Neutrophil (primary cell): ENCODE measurements around the gene CSNK2B.

ENCODE experiments used
- H3K27ac ChIP-seq: fragments of 200-600 bp; sonication (generic); 2 replicates; pipeline ENCODE4 v1.5.1; 2016; ENCODE audit warnings: mild to moderate bottlenecking, moderate library complexity
- H3K27me3 ChIP-seq: fragments of 200-600 bp; sonication (generic); 2 replicates; pipeline ENCODE4 v1.6.0; 2016; ENCODE audit warnings: mild to moderate bottlenecking
- H3K36me3 ChIP-seq: fragments of 200-600 bp; sonication (generic); 2 replicates; pipeline ENCODE4 v1.5.1; 2017
- H3K4me1 ChIP-seq, 2 experiments: fragments of 200-600 bp in 1 of 2; sonication (generic) in 1 of 2; 1 replicate in 1 of 2; 2 replicates in 1 of 2; pipeline versions ENCODE4 v1.5.1 to v1.6.1; 2013 to 2016; ENCODE audit warnings: low read depth in 1 of 2, low read length in 1 of 2, mild to moderate bottlenecking in 1 of 2, moderate library complexity in 1 of 2; ENCODE audit not compliant: control insufficient read depth in 1 of 2, insufficient read depth in 1 of 2
- H3K4me3 ChIP-seq, 2 experiments: fragments of 200-600 bp in 1 of 2; sonication (generic) in 1 of 2; 1 replicate in 1 of 2; 2 replicates in 1 of 2; pipeline ENCODE4 v1.5.1; 2013 to 2016; ENCODE audit warnings: low read depth in 1 of 2, low read length in 1 of 2, mild to moderate bottlenecking in 1 of 2, moderate library complexity in 1 of 2
- H3K9me3 ChIP-seq: fragments of 200-600 bp; sonication (generic); 2 replicates; pipeline ENCODE4 v1.5.1; 2016
- TF ChIP-seq, protein P1 (sequence below): fragments of 200-600 bp; sonication (generic); IDR thresholded peaks from 2 replicates; pipeline ENCODE4 v1.5.1; 2016; ENCODE audit warnings: antibody characterized with exemption

Gene CSNK2B

DNA sequence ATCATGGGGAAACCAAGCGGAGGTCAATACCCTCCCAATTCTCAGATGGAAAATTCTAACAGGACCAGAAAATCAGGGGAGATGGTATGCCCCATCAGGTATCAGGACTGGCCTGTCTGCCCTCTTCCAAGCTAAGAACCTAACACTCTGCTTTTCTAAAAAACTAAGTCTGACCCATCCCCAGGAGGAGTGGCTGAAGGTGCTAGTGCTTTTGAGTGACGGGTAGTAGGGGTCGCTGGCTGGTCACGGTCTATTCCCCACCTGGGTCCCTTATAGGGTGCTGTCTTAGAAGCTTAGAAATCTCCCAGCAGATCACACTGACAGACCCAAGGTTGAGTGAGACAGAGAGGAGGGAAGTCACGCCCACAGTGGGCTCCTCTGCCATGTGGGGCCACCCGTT lies 27.7 kb downstream of the CSNK2B start:
- Histone ChIP-seq H3K27ac (no peak overlapping the region), H3K27me3 (no peaks in the 10 kb centered on the region), H3K9me3 (no peaks in the 10 kb centered on the region), H3K4me3 (no peak overlapping the region), H3K4me1 (no peaks in the 10 kb centered on the region), H3K36me3 (peaks cover 83% of the 10 kb centered on the region)
- TF ChIP-seq, protein P1, sequence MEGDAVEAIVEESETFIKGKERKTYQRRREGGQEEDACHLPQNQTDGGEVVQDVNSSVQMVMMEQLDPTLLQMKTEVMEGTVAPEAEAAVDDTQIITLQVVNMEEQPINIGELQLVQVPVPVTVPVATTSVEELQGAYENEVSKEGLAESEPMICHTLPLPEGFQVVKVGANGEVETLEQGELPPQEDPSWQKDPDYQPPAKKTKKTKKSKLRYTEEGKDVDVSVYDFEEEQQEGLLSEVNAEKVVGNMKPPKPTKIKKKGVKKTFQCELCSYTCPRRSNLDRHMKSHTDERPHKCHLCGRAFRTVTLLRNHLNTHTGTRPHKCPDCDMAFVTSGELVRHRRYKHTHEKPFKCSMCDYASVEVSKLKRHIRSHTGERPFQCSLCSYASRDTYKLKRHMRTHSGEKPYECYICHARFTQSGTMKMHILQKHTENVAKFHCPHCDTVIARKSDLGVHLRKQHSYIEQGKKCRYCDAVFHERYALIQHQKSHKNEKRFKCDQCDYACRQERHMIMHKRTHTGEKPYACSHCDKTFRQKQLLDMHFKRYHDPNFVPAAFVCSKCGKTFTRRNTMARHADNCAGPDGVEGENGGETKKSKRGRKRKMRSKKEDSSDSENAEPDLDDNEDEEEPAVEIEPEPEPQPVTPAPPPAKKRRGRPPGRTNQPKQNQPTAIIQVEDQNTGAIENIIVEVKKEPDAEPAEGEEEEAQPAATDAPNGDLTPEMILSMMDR = no peak

DNA sequence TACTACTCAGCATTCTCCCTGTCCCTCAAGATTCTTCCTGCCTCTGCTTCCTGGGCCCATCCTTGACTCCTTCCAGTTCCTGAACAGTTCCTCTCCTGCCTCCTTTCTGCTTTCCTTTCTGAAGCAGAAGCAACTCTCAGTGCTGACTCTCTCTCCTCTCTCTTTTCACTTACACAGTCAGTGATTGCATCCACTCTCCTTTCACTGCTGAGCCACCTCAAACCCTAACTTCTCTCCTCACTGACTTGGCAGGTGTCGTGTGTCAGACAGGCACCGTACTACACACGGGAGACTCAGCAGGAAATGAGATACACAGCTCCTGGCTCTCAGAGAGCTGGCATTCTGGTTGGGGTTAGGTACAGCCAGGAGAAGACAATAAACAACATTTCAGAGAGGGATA lies 31.7 kb downstream of the CSNK2B start:
- peak overlapping the region; percentile 51 for H3K27ac ChIP-seq
- peaks cover 16 to 18% of the 10 kb centered on the region in 2 experiments for H3K4me1 ChIP-seq
- no peak overlapping the region for H3K4me3 ChIP-seq
- no peaks in the 10 kb centered on the region for H3K27me3 ChIP-seq
- no peaks in the 10 kb centered on the region for H3K9me3 ChIP-seq
- TF ChIP-seq, protein P1 = no peak
- peaks cover 72% of the 10 kb centered on the region for H3K36me3 ChIP-seq

DNA sequence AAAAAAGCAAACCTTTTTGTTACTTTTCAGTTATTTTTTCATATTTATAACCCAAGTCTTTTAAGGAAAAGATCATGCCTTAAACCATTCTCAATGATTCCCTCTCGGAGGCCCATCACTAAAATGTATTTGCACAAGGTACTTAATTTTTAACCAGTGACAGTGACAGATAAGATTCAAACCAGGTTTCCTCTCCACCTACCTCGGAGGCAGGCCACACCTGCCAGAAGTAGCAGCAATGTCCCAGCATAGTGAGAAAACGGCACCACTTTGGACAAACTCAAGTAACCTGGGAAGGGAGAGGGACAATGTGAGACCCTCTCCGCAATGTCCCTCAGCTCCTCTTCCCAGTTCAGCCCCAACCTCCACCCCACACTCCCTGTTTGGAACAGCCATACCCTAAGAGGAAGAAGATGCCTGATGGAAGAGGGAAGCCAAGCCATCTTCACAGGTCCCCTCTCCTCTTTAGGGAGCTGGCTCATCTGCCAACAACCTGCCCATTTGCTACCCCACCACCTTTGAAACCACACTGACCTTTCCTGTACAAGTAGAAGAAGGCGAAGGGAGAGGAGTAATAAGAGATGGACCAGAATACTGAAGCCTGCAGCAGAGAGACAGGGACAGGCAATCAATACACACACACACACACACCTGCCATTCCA lies 35.0 kb downstream of the CSNK2B start:
- H3K27ac ChIP-seq = peak overlapping the region; percentile 99
- H3K36me3 ChIP-seq = peaks cover 39% of the 10 kb centered on the region
- no peak overlapping the region for H3K4me3 ChIP-seq

DNA sequence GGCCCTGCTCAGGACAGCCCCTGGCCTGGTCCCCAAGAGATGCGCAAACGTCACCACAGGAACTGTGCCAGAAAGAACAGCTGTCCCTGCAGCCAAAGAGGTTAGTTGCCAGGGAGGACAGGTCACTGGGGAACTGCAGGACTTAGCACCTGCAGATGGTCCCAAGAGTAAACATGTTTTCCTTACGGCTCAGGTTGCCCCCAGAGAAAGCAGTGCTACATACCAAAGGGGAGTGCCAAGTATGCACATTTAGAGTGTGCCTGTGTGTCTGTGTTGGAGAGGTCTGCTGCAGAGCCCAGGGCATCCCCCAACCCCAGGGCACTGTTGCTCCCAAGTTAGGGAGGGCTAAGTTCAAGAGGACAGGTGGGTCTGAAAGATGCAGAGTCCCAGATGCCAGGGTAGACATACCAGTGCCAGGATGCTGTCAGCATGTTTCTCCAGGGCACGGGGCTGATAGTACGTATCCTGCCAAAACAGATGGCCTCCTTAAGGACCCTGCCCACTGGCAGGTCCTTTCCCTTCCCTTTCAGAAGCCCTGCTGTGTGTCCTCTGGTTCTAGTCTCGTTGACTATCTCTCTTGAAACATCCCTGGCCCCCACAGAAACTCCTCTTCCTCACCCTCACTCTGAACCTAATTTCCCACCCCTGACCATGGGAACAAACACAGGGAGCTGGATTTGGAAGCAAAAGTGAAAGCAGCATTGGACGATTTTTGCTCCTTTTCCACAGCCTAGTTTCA lies 36.0 kb downstream of the CSNK2B start:
- peak overlapping the region; percentile 99 for H3K27ac ChIP-seq
- H3K4me3 ChIP-seq = peak overlapping the region; percentile 78 to 93
- peaks cover 25% of the 10 kb centered on the region in 2 experiments for H3K4me1 ChIP-seq
- H3K36me3 ChIP-seq = peaks cover 31% of the 10 kb centered on the region
- TF ChIP-seq, protein P1 = no peak
- no peaks in the 10 kb centered on the region for H3K9me3 ChIP-seq
- no peaks in the 10 kb centered on the region for H3K27me3 ChIP-seq

More for the DNA sequence above, 35.0 kb downstream of the CSNK2B start:
- Histone ChIP-seq H3K4me1 (peaks cover 25% of the 10 kb centered on the region in 2 experiments), H3K9me3 (no peaks in the 10 kb centered on the region), H3K27me3 (no peaks in the 10 kb centered on the region)
- TF ChIP-seq, protein P1 = no peak

DNA sequence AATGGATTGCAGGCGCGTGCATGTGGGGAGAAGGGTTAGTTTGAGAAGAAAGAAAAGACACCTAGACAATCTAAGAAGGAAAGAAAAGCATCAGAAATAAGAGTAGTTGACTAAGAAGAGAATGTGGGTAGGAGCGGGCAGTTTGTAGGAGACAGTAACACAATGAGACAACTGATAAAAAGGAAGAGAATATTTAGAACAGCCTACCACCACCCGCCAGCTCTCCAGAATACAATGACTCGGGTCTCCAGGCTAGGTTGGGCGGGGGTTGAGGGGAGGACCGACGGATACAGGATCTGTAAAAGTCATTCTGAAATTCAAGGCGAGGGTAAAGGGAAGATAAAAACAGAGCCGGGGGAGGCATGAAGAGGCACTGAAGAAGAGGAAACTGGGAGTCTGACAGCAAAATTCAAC lies 36.5 kb downstream of the CSNK2B start:
- TF ChIP-seq, protein P1 = no peak
- peak overlapping the region; percentile 99 for H3K27ac ChIP-seq
- H3K27me3 ChIP-seq = no peaks in the 10 kb centered on the region
- no peaks in the 10 kb centered on the region for H3K9me3 ChIP-seq
- H3K4me1 ChIP-seq = peaks cover 25% of the 10 kb centered on the region in 2 experiments
- H3K4me3 ChIP-seq = peak overlapping the region; percentile 78 to 93
- H3K36me3 ChIP-seq = peaks cover 30% of the 10 kb centered on the region
